Measurements from ENCODE around the gene VTI1A. TPM values are rescaled to one million over a fixed set of nuclear protein-coding genes. Genes with fewer than 3 reads are reported as not detected.

Gene VTI1A
- total RNA-seq, 1 experiment from 2014 or later: 44.4 TPM

DNA sequence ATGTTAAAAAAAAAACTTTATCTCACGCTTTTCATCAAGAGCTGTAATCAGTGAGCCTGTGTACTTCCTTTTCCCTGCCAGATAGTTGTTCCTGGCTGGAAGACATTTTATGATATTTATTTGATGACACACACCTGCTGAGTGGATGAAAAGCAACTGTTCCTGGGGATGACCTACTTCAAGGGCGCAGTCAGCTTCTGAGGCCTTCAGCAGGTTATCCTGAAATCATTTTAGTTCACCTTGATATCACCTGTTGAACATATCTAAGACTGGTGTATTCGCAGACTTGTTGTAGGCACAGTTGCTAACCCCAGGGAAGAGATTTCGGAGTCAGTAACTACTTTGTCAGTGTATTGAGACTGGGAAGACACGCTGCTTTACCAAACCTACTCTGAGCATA, 268.6 kb downstream of the VTI1A start:
- Mint-ChIP-seq H3K4me1 (ENCODE audit: insufficient read depth, unreplicated experiment) (peaks cover 12% of the 10 kb centered on the region), H3K36me3 (ENCODE audit: insufficient read depth, unreplicated experiment) (no peaks in the 10 kb centered on the region), H3K4me3 (ENCODE audit: unreplicated experiment) (no peak overlapping the region), H3K27me3 (ENCODE audit: insufficient read depth, unreplicated experiment) (no peaks in the 10 kb centered on the region), H3K9me3 (ENCODE audit: unreplicated experiment) (no peaks in the 10 kb centered on the region), H3K27ac (ENCODE audit: low read depth, unreplicated experiment) (peak overlapping the region; percentile 4)
- POLR2A ChIA-PET: no interaction called here
- CTCF ChIA-PET: interaction anchor here (0.5 kb wide), 1 partner anchor 252 kb away, joined by 3 read pairs; no protein-coding TSS in a partner anchor
- BruUV-seq (replicated peaks): no TSS peak
- TF ChIP-seq, protein P1, sequence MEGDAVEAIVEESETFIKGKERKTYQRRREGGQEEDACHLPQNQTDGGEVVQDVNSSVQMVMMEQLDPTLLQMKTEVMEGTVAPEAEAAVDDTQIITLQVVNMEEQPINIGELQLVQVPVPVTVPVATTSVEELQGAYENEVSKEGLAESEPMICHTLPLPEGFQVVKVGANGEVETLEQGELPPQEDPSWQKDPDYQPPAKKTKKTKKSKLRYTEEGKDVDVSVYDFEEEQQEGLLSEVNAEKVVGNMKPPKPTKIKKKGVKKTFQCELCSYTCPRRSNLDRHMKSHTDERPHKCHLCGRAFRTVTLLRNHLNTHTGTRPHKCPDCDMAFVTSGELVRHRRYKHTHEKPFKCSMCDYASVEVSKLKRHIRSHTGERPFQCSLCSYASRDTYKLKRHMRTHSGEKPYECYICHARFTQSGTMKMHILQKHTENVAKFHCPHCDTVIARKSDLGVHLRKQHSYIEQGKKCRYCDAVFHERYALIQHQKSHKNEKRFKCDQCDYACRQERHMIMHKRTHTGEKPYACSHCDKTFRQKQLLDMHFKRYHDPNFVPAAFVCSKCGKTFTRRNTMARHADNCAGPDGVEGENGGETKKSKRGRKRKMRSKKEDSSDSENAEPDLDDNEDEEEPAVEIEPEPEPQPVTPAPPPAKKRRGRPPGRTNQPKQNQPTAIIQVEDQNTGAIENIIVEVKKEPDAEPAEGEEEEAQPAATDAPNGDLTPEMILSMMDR (IDR thresholded peaks at IDR 0.05; ENCODE audit: unreplicated experiment): no peak
- DNase-seq (ENCODE audit: unreplicated experiment): no peak
- intact Hi-C loops (cut with micrococcal nuclease): no loop called here

DNA sequence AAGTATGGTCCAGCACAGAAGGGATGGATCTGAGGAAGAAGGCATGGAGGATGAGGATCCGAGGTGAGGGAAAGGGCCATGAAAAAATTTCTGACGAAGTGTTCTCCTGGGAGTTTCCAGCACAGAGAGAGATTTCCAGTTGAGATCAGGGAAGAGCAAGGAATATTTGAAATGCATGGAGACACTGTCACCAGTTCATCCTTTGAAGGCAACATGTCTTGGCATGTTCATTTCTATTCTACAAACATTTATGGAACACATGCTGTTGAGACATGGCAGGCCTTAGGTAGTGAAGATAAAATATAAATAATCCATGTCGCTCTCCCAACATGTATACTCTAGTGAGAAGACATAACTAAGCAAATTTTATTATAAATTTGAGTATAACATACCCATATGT, 269.1 kb downstream of the VTI1A start:
- no peaks in the 10 kb centered on the region for H3K36me3 Mint-ChIP-seq (ENCODE audit: insufficient read depth, unreplicated experiment)
- ChIA-PET CTCF (interaction anchor here (0.6 kb wide), 1 partner anchor 738 kb away, joined by 3 read pairs; no protein-coding TSS in a partner anchor), POLR2A (interaction anchor here (1.5 kb wide), 1 partner anchor 16 kb away, joined by 4 read pairs; no protein-coding TSS in a partner anchor)
- peak overlapping the region; percentile 4 for H3K27ac Mint-ChIP-seq (ENCODE audit: low read depth, unreplicated experiment)
- no peak for DNase-seq (ENCODE audit: unreplicated experiment)
- BruUV-seq (replicated peaks): no TSS peak
- H3K9me3 Mint-ChIP-seq (ENCODE audit: unreplicated experiment): no peaks in the 10 kb centered on the region
- peaks cover 12% of the 10 kb centered on the region for H3K4me1 Mint-ChIP-seq (ENCODE audit: insufficient read depth, unreplicated experiment)
- H3K27me3 Mint-ChIP-seq (ENCODE audit: insufficient read depth, unreplicated experiment): no peaks in the 10 kb centered on the region
- TF ChIP-seq, protein P1 (IDR thresholded peaks at IDR 0.05; ENCODE audit: unreplicated experiment): no peak
- intact Hi-C loops (cut with micrococcal nuclease): no loop called here
- H3K4me3 Mint-ChIP-seq (ENCODE audit: unreplicated experiment): no peak overlapping the region

DNA sequence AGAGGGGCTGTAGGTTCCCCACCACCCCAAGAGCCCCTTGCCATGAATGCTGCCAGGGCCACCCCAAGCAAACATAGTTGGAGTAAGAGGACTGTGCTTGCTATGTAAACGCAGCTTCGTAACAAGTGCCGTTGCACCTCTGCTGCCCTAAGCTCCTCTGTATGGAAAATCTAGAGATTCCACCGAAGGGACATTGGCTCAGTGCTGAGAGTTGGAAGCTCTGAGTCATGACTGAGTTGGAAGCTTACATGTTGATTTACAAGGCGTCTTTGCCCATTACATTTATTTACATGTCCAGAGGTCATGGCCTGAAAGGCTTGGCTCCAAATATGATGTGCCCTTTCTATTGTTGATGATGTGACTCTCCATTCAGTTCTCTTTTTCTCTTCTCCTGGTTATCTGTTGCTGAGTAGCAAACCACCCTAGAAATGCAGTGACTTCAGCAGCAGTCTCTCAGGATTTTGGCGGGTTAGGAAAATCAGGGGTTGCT, 270.0 kb downstream of the VTI1A start:
- H3K27me3 Mint-ChIP-seq (ENCODE audit: insufficient read depth, unreplicated experiment): no peaks in the 10 kb centered on the region
- BruUV-seq (replicated peaks): no TSS peak
- POLR2A ChIA-PET: interaction anchor here (0.5 to 1.5 kb wide), 2 partner anchors 17 to 235 kb away, joined by 4 read pairs; no protein-coding TSS in a partner anchor
- DNase-seq (ENCODE audit: unreplicated experiment): peak; percentile 60
- no peak overlapping the region for H3K4me3 Mint-ChIP-seq (ENCODE audit: unreplicated experiment)
- H3K27ac Mint-ChIP-seq (ENCODE audit: low read depth, unreplicated experiment): no peak overlapping the region
- peaks cover 12% of the 10 kb centered on the region for H3K4me1 Mint-ChIP-seq (ENCODE audit: insufficient read depth, unreplicated experiment)
- CTCF ChIA-PET: interaction anchor here (0.5 to 0.7 kb wide), 2 partner anchors 45 to 230 kb away, joined by 3 read pairs; no protein-coding TSS in a partner anchor
- no peaks in the 10 kb centered on the region for H3K36me3 Mint-ChIP-seq (ENCODE audit: insufficient read depth, unreplicated experiment)
- intact Hi-C loops (cut with micrococcal nuclease): no loop called here
- no peaks in the 10 kb centered on the region for H3K9me3 Mint-ChIP-seq (ENCODE audit: unreplicated experiment)
- TF ChIP-seq, protein P1 (IDR thresholded peaks at IDR 0.05; ENCODE audit: unreplicated experiment): no peak

DNA sequence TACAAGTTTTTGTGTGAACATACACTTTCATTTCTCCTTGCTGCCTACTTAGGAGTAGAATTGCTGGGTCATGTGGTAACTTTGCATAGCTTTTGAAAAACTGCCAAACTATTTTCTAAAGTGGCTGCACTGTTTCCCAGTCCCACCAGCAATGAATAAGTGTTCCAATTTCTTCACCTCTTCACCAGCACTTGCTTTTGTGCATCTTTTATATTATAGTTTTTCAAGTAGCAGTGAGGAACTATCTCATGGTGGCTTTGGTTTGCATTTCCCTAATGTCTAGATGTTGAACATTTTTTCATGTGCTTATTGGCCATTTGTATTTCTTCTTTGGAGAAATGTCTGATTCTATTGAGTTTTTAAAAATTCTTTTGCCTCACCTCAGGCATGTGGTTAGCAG, 273.2 kb downstream of the VTI1A start:
- DNase-seq (ENCODE audit: unreplicated experiment): no peak
- H3K4me3 Mint-ChIP-seq (ENCODE audit: unreplicated experiment): no peak overlapping the region
- intact Hi-C loops (cut with micrococcal nuclease): loop anchor here (2.0 to 5.0 kb wide), 3 partner anchors 153 to 665 kb away; no protein-coding TSS in a partner anchor
- no TSS peak for BruUV-seq (replicated peaks)
- no peaks in the 10 kb centered on the region for H3K36me3 Mint-ChIP-seq (ENCODE audit: insufficient read depth, unreplicated experiment)
- H3K27ac Mint-ChIP-seq (ENCODE audit: low read depth, unreplicated experiment): no peak overlapping the region
- H3K9me3 Mint-ChIP-seq (ENCODE audit: unreplicated experiment): no peaks in the 10 kb centered on the region
- H3K27me3 Mint-ChIP-seq (ENCODE audit: insufficient read depth, unreplicated experiment): no peaks in the 10 kb centered on the region
- CTCF ChIA-PET: interaction anchor here (0.9 to 3.0 kb wide), 4 partner anchors 11 to 581 kb away, joined by 3 to 12 read pairs (median 5); no protein-coding TSS in a partner anchor
- peaks cover 12% of the 10 kb centered on the region for H3K4me1 Mint-ChIP-seq (ENCODE audit: insufficient read depth, unreplicated experiment)
- TF ChIP-seq, protein P1 (IDR thresholded peaks at IDR 0.05; ENCODE audit: unreplicated experiment): no peak
- POLR2A ChIA-PET: interaction anchor here (0.7 kb wide), 1 partner anchor 113 kb away, joined by 3 read pairs; no protein-coding TSS in a partner anchor

Data from MCF 10A (cell line).